Stimulated activated CD4-positive, alpha-beta T cell treated with anti-CD3 and anti-CD28 coated beads, Interleukin-1b, Interleukin-23, amount 100 ng/mL, for 24 hours (primary cell): ENCODE measurements around the gene UFSP2.
A peak's percentile ranks its signal among the peaks of the same experiment; 100 is the strongest.

Experiments
- DNase-seq, 4 experiments: peaks; one replicate each; pipeline ENCODE4 v3.0.0-alpha.2; 2020; ENCODE audit warnings: low read depth in 4 of 4, low spot score in 1 of 4

The UFSP2 gene, protein sequence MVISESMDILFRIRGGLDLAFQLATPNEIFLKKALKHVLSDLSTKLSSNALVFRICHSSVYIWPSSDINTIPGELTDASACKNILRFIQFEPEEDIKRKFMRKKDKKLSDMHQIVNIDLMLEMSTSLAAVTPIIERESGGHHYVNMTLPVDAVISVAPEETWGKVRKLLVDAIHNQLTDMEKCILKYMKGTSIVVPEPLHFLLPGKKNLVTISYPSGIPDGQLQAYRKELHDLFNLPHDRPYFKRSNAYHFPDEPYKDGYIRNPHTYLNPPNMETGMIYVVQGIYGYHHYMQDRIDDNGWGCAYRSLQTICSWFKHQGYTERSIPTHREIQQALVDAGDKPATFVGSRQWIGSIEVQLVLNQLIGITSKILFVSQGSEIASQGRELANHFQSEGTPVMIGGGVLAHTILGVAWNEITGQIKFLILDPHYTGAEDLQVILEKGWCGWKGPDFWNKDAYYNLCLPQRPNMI

DNA sequence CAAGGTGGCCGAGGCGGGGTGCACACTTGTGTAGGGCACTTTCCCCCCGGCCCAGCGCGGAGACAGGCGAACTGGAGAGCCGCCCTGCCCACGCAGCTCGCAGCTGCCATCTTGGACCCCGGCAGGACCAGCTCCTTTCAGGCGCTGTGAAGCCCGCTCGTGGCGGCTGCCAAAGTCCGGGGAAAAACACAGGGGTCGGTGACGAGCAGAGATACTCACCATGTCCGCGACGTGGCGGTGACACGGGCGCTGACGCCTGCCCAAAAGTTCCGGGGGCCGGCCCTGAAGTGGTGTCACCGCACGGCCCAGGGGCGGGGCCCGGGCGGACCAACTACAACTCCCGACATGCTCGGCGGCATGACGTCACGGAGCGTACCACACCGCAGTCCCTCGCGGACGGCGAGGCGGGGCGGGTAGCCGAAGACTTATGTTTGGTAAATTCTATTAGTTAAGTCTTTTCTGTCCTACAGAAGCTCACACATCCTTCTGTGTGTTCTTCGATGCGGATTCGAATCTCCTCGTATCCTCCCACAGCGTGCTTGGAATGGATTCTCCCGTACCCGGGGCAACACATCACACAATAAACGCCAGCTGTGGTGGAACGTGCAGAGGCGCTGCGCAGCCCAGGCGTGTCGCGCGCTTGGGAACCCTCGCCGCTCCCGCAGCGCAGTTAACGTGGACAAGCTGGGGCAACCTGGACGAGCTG is at the start of gene UFSP2:
Gene UFSP2, minus strand, starts transcription at position 318 of the 706 bp plus-strand sequence. Its CDS starts 96 bp downstream, at position 222.
- DNase-seq: peak; percentile 67 to 81 (median 71)

- no peak for DNase-seq
Measured at GRCh38 chr4:185473247-185473646, 47.5 kb upstream of the UFSP2 start.

DNA sequence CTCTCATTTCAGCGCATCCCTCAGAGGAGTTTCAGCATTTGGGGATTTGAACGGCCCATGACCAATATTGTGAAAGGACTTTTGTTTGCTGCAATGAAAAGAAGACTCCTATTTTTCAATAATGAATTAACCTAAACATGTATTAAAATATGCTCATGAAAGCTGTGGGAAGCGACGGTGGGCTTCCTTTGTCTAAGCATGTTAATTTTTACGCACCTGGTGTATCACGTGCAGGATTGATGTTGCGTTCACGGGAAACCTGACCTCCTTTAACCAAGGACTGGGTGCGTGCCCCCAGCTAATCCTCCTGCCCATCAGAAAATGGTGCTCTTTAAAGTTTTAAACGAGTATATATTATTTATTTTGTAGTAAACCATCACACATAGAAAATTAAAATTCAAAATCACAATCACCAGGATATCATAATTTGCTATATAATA is 46.4 kb upstream of the UFSP2 start:
- DNase-seq: no peak

- peak; percentile 85 to 96 (median 87) for DNase-seq
Measured at GRCh38 chr4:185471235-185472102, 45.7 kb upstream of the UFSP2 start, which contains the start of gene CCDC110. Gene CCDC110, minus strand, starts transcription at chr4:185471733. Its CDS starts 50 bp downstream, at chr4:185471683.

DNA sequence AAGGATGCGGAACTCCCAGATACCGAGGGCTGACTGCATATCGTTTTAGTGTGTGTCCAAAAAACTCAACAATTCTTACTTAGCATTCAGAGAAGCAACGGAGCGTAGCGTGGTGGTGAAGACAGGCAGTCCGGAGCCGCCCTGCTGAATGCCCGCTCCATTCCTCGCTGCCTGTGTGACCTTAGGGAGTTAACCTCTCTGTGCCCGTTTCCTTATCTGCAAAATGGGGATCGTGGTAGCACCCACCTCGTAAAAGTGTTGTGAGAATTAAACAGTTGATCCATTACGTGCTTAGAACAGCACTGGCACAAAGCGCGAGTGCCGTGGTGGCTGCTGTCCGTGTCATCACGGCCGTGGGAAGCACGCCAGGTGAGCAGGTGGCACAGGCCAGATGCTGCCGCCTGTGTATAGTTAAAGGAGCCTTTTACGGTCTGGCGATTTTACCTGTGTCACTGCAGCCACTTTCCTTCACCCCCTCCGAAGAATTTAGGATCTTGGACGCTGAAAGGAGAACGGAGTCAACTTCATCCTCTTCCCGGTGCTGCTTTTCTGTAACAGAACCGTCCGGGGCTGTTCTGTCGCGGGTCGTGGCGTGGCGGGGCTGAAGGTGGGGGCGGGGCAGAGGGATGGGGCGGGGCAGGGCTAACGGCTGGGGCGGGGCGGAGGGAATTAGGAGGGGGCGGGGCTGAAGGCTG is 44.9 kb upstream of the UFSP2 start:
- no peak for DNase-seq

GRCh38 chr4:185469580-185470154 is 43.9 kb upstream of the UFSP2 start:
- no peak for DNase-seq

DNA sequence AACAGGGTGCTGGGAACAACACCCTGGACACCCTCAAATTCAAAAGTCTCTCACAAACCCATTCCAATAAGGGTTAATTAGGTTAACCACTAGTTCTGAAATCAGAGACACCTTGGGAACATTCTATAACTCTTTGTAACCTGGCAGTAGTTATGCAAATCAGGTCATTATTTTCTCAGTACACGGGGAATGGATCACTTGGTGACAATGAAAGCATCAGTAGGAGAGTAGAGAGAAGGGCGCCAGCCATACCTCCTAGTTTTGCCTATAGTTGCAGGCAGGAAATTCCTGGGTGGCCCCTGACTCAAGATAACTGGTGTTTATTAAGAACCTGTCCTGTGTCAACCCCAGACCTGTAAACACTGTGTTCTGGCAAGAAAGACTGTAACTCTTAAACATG is 43.2 kb upstream of the UFSP2 start:
- DNase-seq: no peak

DNA sequence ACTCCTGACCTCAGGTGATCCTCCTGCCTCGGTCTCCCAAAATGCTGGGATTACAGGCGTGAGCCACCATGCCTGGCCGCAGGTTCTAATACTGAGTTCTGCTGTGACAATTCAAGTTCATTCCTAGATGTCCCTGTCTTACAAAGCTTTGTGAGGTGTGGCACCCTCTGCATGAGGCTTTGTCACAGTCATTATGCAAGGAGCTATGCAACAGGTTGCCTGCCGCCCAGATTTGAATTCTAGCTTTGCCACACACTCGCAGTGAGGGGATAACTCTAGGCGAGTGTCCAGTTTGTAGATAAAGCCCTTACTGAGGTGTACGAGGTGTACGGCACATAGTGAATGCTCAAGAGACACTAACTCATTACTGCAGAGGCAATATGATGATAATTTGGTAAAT is 42.2 kb upstream of the UFSP2 start:
- DNase-seq: no peak

DNA sequence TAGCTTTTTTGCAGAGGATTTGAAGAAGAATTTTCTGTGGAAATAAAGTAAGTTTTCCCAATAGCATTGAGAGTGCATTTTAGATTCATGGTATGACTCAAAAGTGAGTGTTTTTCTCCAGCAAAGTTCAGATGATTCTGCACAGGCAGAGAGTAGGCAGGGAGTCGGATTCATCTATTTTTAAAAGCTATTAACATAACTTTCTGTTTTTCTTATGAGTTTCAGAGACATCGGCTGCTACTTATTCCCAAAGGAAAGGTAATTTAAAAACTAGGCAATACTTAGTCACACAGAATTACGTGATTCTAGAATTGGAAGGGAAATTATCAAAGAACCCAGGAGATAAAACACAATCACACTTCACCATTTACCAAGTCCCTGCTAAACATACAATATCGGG is 41.3 kb upstream of the UFSP2 start:
- DNase-seq: no peak

GRCh38 chr4:185465707-185466106 is 39.9 kb upstream of the UFSP2 start:
- DNase-seq: no peak

DNA sequence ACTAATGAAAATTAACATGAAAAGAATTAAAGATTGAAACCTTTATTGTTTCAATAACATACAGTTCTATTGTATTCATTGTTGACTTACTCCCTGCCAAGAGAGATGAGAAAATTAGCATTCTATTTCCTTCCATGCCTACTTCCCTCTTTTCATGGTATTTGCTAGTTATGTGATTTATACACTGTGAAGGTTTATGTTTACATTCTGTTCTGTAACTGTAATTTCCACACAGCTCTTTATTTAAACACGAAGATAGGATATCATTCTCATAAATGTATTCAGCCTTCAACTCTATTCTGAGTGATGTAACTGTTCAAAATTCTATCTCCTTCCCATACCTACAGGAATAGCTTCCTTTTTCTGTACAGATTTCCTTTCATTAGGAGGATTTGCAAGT is 39.1 kb upstream of the UFSP2 start:
- no peak for DNase-seq

DNA sequence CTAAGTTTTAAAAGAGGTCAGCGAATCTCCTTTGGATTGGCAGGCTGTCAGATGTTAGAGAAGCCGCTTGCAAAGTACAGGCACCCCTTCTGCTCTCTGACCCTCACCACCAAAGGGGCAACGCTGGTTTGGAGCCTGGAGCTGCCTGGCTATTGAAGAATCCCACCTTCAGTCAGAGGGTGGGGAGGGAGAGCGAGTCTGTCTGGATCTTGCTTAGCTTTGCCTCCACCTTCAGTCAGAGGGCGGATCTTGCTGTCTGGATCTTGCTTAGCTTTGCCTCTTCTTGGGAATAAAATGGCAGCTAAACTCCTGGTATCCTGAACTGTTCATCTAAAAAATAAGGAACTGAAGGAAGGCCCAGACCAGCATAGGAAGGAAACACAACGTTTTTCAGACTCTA is 38.4 kb upstream of the UFSP2 start:
- no peak for DNase-seq

DNA sequence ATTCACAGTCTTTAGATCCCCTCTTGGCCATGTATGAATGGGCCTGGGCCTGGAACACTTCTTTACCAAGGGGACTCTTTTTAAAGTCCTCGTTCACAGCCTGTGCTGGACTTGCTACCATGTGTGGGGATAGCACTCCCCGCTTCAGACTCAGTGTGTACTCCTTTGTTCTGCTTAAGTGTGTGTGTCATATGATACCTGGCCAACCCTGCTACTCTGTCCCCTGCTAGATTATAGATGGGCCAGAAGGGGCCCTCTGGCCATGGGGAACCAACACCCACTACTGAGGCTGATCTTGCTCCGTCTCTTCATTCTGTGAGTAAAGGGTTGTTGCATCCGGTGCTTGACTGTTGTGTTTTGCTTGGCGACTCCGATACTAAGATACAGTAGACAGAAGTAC is 37.8 kb upstream of the UFSP2 start:
- DNase-seq: no peak

DNA sequence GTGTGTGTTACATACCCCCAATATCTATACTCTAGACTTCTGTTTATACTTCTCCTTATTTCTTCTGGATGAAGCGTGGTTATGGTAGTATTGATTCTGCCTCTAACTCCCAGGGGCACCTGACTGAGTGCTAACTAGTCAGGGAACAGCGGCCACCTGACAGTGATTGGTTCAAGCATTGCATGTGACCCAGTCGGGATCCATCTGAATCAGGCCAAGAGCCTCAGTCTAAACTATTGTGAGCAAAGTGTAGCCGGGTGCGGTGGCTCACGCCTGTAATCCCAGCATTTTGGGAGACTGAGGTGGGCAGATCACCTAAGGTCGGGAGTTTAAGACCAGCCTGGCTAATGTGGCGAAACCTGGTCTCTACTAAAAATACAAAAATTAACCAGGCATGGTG is 35.8 kb upstream of the UFSP2 start:
- DNase-seq: no peak

DNA sequence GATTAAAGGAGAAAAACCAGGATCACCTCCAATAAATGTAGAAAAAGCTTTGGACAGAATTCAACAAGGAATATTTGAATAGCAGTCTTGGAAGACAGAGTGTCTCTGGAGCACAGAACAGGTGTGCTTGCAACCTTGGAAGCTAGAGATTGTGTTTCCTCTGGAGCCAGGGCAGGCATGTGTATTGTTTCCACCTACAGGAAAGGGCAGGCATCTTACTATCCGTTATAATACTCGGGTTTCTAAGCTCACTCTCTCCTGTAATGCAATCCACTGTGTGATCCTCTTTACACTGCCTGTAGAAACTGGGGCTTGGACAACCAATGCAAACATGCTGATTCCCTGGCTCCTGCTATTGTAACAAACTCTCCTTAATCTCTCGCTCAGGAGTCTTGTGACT is 31.4 kb upstream of the UFSP2 start:
- DNase-seq: no peak

DNA sequence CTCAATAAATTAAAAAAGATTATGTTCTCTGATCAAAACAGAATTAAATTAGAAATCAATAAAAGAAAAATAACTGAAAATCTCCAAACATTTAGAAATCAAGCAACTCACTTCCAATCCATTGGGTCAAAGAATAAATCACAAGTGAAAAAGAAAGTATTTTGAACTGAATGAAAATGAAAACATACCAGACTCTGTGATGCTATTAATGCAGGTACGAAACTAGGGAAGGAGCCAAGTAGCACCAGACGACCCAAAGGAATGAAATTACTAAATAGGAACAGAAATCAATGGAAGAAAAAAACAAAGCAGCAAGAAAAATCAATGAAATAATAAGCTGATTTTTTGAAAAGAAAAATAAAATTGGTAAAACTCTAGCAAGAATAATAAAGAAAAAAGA is 30.4 kb upstream of the UFSP2 start:
- no peak for DNase-seq

DNA sequence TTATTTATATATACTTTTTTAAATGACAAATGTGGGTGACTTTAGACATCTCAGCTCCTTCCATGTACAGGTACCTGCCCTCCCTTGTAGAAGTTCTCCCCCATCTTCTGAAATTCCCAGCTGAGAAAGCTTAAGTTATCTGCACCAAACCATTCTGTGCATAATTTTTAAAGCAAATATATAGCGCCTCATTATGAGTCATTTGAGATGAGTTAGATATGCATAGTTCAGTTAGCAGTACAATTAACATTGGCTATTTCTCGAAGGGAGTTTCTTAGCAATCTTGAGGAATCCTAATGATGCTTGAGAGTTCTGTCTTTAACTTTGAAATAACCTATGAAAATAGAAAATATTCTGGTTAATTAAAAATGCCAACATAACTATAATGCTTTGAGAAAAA is 19.4 kb upstream of the UFSP2 start:
- no peak for DNase-seq

DNA sequence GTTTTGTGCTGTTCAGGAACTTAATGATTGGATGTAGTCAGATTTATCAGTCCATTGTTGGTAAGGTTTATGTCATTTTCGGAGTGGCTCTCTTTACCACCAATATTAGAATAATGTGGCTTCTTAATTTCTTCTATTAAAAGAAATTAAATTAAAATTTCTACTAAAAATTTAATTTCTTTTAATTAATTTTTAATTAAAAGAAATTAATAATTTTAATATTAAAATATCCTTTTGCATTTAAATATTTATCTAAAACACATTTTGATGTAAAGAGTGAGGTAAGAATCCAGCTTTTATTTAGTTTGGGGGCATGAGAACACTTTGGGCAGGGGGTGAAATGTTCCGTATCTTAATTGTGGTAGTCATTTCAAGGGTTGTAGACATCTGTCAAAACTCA is 15.7 kb upstream of the UFSP2 start:
- DNase-seq: no peak

- DNase-seq: no peak
Measured at GRCh38 chr4:185437809-185438208, 12.0 kb upstream of the UFSP2 start.

DNA sequence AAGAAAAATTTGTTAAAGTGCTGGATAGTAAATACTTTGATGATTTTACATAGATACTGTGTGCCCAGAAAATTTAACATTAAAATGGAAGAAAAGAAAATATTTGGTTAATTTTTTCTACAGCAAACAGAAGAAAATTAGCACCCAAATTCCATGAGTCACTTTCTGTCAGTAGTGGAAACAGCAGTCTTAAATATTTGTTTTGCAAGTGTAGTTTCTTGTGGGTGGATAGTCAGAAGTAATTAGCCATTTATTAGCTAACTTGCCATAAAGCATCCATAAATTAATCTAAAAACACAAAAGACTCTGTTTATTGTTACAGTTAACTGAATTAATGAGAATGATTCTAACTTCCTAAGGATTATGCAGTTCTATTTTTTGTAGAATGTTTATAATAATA is 9.7 kb upstream of the UFSP2 start:
- no peak for DNase-seq
